Neural crest cell (in vitro differentiated cells): ENCODE data around the gene KCNJ4. TPM values are rescaled to one million over a fixed set of nuclear protein-coding genes. Genes with fewer than 3 reads are reported as not detected.

ENCODE experiments used
- DNase-seq: peaks from one replicate; pipeline ENCODE4 v3.0.0; 2021; ENCODE audit warnings: low read depth, mixed read lengths, low spot score
- H3K27ac Mint-ChIP-seq: one replicate; pipeline ENCODE4 v1.8.0; 2021; ENCODE audit warnings: mild to moderate bottlenecking, mixed read lengths; ENCODE audit not compliant: unreplicated experiment
- H3K27me3 Mint-ChIP-seq: 2 replicates; pipeline ENCODE4 v1.8.0; 2021; ENCODE audit warnings: low read depth, mild to moderate bottlenecking, mixed read lengths
- H3K36me3 Mint-ChIP-seq: 2 replicates; pipeline ENCODE4 v1.8.0; 2021; ENCODE audit warnings: low read depth, mild to moderate bottlenecking, mixed read lengths
- H3K4me1 Mint-ChIP-seq: 2 replicates; pipeline ENCODE4 v1.8.0; 2021; ENCODE audit warnings: mixed read lengths
- H3K4me3 Mint-ChIP-seq: one replicate; pipeline ENCODE4 v1.8.0; 2021; ENCODE audit warnings: mild to moderate bottlenecking, mixed read lengths
- H3K9me3 Mint-ChIP-seq: 2 replicates; pipeline ENCODE4 v1.8.0; 2021; ENCODE audit warnings: mixed read lengths
- CTCF ChIP-seq: fragments of 200-600 bp; sonication (generic); conservative IDR thresholded peaks from 2 replicates; pipeline ENCODE4 v1.5.0; 2021; ENCODE audit warnings: antibody characterized with exemption, mild to moderate bottlenecking
- total RNA-seq: library from RNA; stranded (reverse); gene quantifications from 2 replicates; pipeline ENCODE4 v1.2.1, GENCODE V29; 2021

Gene KCNJ4
- total RNA-seq, 1 donor from 2014 or later, result 4.4 TPM

- no peak for DNase-seq
- no peak overlapping the region for H3K27ac Mint-ChIP-seq
- H3K27me3 Mint-ChIP-seq, result no peaks in the 10 kb centered on the region
- no peaks in the 10 kb centered on the region for H3K36me3 Mint-ChIP-seq
- H3K9me3 Mint-ChIP-seq, result no peaks in the 10 kb centered on the region
- H3K4me1 Mint-ChIP-seq, result peaks cover 10% of the 10 kb centered on the region
- H3K4me3 Mint-ChIP-seq, result no peak overlapping the region
- TF ChIP-seq CTCF, result no peak
Observed at GRCh38 chr22:38432264-38432663, 22.7 kb downstream of the KCNJ4 start.

GRCh38 chr22:38431266-38432010 is 23.6 kb downstream of the KCNJ4 start:
- Mint-ChIP-seq H3K27ac (peak overlapping the region; percentile 27), H3K36me3 (no peaks in the 10 kb centered on the region), H3K4me1 (peaks cover 10% of the 10 kb centered on the region), H3K4me3 (no peak overlapping the region), H3K9me3 (no peaks in the 10 kb centered on the region), H3K27me3 (no peaks in the 10 kb centered on the region)
- no peak for DNase-seq
- TF ChIP-seq CTCF, result no peak

- DNase-seq, result no peak
- H3K4me3 Mint-ChIP-seq, result no peak overlapping the region
- no peak overlapping the region for H3K27ac Mint-ChIP-seq
- H3K9me3 Mint-ChIP-seq, result no peaks in the 10 kb centered on the region
- no peaks in the 10 kb centered on the region for H3K36me3 Mint-ChIP-seq
- no peak for TF ChIP-seq CTCF
- no peaks in the 10 kb centered on the region for H3K27me3 Mint-ChIP-seq
- H3K4me1 Mint-ChIP-seq, result peaks cover 10% of the 10 kb centered on the region
Observed at GRCh38 chr22:38429499-38430068, 25.4 kb downstream of the KCNJ4 start.

- no peaks in the 10 kb centered on the region for H3K9me3 Mint-ChIP-seq
- no peak overlapping the region for H3K27ac Mint-ChIP-seq
- H3K4me1 Mint-ChIP-seq, result peaks cover 10% of the 10 kb centered on the region
- H3K36me3 Mint-ChIP-seq, result no peaks in the 10 kb centered on the region
- no peak overlapping the region for H3K4me3 Mint-ChIP-seq
- no peak for TF ChIP-seq CTCF
- DNase-seq, result no peak
- H3K27me3 Mint-ChIP-seq, result no peaks in the 10 kb centered on the region
Observed at GRCh38 chr22:38428714-38429113, 26.3 kb downstream of the KCNJ4 start.

GRCh38 chr22:38427940-38428339 is 27.1 kb downstream of the KCNJ4 start:
- no peak for DNase-seq
- TF ChIP-seq CTCF, result no peak
- H3K27me3 Mint-ChIP-seq, result no peaks in the 10 kb centered on the region
- no peak overlapping the region for H3K4me3 Mint-ChIP-seq
- peaks cover 10% of the 10 kb centered on the region for H3K4me1 Mint-ChIP-seq
- H3K9me3 Mint-ChIP-seq, result no peaks in the 10 kb centered on the region
- no peak overlapping the region for H3K27ac Mint-ChIP-seq
- H3K36me3 Mint-ChIP-seq, result no peaks in the 10 kb centered on the region
